ENCODE data around the gene SYT5.

SYT5 gene

GRCh38 chr19:55157064-55157908 is 22.8 kb downstream of the SYT5 start, which contains the start of gene TNNI3:
TNNI3 (minus strand) TSS chr19:55157732; CDS start chr19:55157589, 143 bp downstream.
- TF ChIP-seq TAF1 (IDR thresholded peaks at IDR 0.05; ENCODE audit: borderline replicate concordance, insufficient read depth, low read length) (no peak), POLR2AphosphoS5 (IDR thresholded peaks at IDR 0.05; ENCODE audit: low read depth, low read length) (no peak), SIN3A (IDR thresholded peaks at IDR 0.05; ENCODE audit: borderline replicate concordance, insufficient read depth, low read length) (no peak), FOXP2 (optimal IDR thresholded peaks at IDR 0.05; ENCODE audit: borderline replicate concordance, extremely low read depth, extremely low read length, insufficient read depth) (no peak)
- TF ChIP-seq, protein P1, sequence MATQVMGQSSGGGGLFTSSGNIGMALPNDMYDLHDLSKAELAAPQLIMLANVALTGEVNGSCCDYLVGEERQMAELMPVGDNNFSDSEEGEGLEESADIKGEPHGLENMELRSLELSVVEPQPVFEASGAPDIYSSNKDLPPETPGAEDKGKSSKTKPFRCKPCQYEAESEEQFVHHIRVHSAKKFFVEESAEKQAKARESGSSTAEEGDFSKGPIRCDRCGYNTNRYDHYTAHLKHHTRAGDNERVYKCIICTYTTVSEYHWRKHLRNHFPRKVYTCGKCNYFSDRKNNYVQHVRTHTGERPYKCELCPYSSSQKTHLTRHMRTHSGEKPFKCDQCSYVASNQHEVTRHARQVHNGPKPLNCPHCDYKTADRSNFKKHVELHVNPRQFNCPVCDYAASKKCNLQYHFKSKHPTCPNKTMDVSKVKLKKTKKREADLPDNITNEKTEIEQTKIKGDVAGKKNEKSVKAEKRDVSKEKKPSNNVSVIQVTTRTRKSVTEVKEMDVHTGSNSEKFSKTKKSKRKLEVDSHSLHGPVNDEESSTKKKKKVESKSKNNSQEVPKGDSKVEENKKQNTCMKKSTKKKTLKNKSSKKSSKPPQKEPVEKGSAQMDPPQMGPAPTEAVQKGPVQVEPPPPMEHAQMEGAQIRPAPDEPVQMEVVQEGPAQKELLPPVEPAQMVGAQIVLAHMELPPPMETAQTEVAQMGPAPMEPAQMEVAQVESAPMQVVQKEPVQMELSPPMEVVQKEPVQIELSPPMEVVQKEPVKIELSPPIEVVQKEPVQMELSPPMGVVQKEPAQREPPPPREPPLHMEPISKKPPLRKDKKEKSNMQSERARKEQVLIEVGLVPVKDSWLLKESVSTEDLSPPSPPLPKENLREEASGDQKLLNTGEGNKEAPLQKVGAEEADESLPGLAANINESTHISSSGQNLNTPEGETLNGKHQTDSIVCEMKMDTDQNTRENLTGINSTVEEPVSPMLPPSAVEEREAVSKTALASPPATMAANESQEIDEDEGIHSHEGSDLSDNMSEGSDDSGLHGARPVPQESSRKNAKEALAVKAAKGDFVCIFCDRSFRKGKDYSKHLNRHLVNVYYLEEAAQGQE (IDR thresholded peaks at IDR 0.05; ENCODE audit: insufficient read depth in 1 of 2, low read depth in 2 of 2, low read length in 2 of 2): no peak

DNA sequence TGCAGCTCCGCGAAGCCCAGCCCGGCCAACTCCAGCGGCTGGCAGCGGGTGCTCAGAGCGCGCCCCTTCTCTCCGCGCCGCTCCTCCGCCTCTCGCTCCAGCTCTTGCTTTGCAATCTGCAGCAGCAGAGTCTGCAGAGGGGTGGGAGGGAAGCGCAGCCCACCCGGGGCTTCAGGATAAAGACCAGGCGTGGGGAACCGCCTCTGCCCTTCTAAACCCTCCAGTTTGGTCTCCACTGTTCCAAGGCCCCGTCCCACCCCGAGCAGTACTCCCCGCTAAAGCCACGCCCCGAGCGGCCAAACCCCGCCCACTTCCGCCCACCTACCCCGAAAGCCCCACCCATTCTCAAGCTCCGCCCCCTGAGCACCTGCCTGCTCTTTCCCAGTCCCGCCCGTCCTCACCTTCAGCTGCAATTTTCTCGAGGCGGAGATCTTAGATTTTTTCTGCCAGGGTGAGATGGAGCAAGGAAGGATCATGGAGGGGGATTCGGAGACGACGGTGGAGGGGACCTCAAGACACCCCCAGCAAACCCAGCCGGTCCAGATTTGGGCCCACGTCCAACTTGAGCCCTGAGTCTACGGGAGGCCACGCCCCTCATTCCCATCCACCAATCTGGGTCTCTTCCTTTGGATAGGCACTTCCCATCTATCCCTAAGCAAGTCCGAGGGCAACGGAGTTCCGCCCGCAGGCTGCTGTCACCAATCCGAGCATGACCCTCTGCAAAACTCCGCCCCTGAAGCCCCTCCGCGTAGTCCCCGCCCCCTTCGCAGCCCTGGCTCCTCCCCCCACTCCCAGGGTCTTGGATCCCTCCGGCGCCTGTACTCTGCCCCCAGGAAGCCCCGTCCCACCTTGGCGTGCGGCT is 23.7 kb downstream of the SYT5 start:
- TF ChIP-seq FOXP2 (optimal IDR thresholded peaks at IDR 0.05; ENCODE audit: borderline replicate concordance, extremely low read depth, extremely low read length, insufficient read depth): no peak
- TF ChIP-seq TAF1 (IDR thresholded peaks at IDR 0.05; ENCODE audit: borderline replicate concordance, insufficient read depth, low read length): no peak
- TF ChIP-seq SIN3A (IDR thresholded peaks at IDR 0.05; ENCODE audit: borderline replicate concordance, insufficient read depth, low read length): no peak
- TF ChIP-seq POLR2AphosphoS5 (IDR thresholded peaks at IDR 0.05; ENCODE audit: low read depth, low read length): no peak
- TF ChIP-seq, protein P1 (IDR thresholded peaks at IDR 0.05; ENCODE audit: insufficient read depth in 1 of 2, low read depth in 2 of 2, low read length in 2 of 2): no peak

- TF ChIP-seq FOXP2 (optimal IDR thresholded peaks at IDR 0.05; ENCODE audit: borderline replicate concordance, extremely low read depth, extremely low read length, insufficient read depth): no peak
- TF ChIP-seq, protein P1 (IDR thresholded peaks at IDR 0.05; ENCODE audit: insufficient read depth in 1 of 2, low read depth in 2 of 2, low read length in 2 of 2): no peak
Measured at GRCh38 chr19:55153652-55154264, 26.3 kb downstream of the SYT5 start.

DNA sequence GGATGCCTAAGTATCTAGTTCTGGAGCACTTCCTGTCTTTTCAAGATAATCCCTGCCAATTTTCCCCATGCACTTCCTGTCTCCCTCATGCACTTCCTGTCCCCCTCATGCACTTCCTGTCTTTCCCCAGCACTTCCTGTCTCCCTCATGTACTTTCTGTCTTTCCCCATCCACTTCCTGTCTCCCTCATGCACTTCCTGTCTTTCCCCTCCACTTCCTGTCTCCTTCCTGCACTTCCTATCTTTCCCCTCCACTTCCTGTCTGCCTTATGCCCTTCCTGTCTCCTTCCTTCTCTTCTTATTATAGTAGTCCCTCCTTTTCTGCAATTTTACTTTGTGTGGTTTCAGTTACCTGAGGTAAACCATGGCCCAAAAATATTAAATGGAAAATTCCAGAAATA is 28.1 kb downstream of the SYT5 start:
- TF ChIP-seq POLR2AphosphoS5 (IDR thresholded peaks at IDR 0.05; ENCODE audit: low read depth, low read length): no peak
- no peak for TF ChIP-seq FOXP2 (optimal IDR thresholded peaks at IDR 0.05; ENCODE audit: borderline replicate concordance, extremely low read depth, extremely low read length, insufficient read depth)
- TF ChIP-seq SIN3A (IDR thresholded peaks at IDR 0.05; ENCODE audit: borderline replicate concordance, insufficient read depth, low read length): no peak
- TF ChIP-seq TAF1 (IDR thresholded peaks at IDR 0.05; ENCODE audit: borderline replicate concordance, insufficient read depth, low read length): no peak
- TF ChIP-seq, protein P1 (IDR thresholded peaks at IDR 0.05; ENCODE audit: insufficient read depth in 1 of 2, low read depth in 2 of 2, low read length in 2 of 2): no peak

All from PFSK-1 (cell line).